H1 (cell line): ENCODE measurements around the gene NXNL2. TPM values are rescaled to one million over a fixed set of nuclear protein-coding genes. Genes with fewer than 3 reads are reported as not detected.

Experiments used
- CEBPB ChIP-seq: IDR thresholded peaks from 2 replicates; pipeline ENCODE4 v1.6.1; 2012; ENCODE audit warnings: low read depth, low read length
- RAD21 ChIP-seq, 2 experiments: IDR thresholded peaks in 1 of 2; conservative IDR thresholded peaks in 1 of 2; 2 replicates each; pipeline ENCODE4 v1.6.1; 2011; ENCODE audit warnings: low read depth in 2 of 2, low read length in 2 of 2, improper control_type of control experiment in 1 of 2, inconsistent platforms in 1 of 2, mild to moderate bottlenecking in 1 of 2, moderate library complexity in 1 of 2
- SIN3A ChIP-seq, 2 experiments: IDR thresholded peaks in 1 of 2; conservative IDR thresholded peaks in 1 of 2; 2 replicates each; pipeline ENCODE4 v1.6.1; 2011 to 2012; ENCODE audit warnings: low read length in 2 of 2, improper control_type of control experiment in 1 of 2, low read depth in 1 of 2, mild to moderate bottlenecking in 1 of 2
- YY1 ChIP-seq: IDR thresholded peaks from 2 replicates; pipeline ENCODE4 v1.6.1; 2011; ENCODE audit warnings: low read depth, mild to moderate bottlenecking, low read length
- polyA plus RNA-seq, 7 experiments: library from polyadenylated mRNA; depleted of rRNA in 3 of 7; stranded (reverse) in 5 of 7; unstranded in 2 of 7; fragments of >200 nt in 5 of 7; fragments of 200-250 nt in 2 of 7; gene quantifications; 1 replicate in 5 of 7; 2 replicates in 1 of 7; 4 replicates in 1 of 7; pipeline versions ENCODE4 v1.2.1 to v1.2.3, GENCODE V29; 2011 to 2013; ENCODE audit warnings: missing spikeins in 2 of 7, mixed read lengths in 2 of 7
- total RNA-seq: library from RNA; stranded (reverse); fragmentation: NEBNext Ultra II Directional; extraction: Animal tissue kit (Norgen Biotek cat#: 25700); gene quantifications from 2 replicates; pipeline ENCODE4 v1.2.1, GENCODE V29; 2021
- TF ChIP-seq, protein P1 (sequence below): fragments of 300-600 bp; sonication (generic); IDR thresholded peaks from 2 replicates; pipeline ENCODE4 v1.7.1; 2012; ENCODE audit warnings: low read length, moderate library complexity, mild to moderate bottlenecking, inconsistent platforms; ENCODE audit not compliant: insufficient replicate concordance

Gene NXNL2
- total and polyA plus RNA-seq, 2 of the 8 experiments (the other 6 are each of a cell fraction or from before 2014, with no cell fraction given): 1.9 to 2.6 TPM

DNA sequence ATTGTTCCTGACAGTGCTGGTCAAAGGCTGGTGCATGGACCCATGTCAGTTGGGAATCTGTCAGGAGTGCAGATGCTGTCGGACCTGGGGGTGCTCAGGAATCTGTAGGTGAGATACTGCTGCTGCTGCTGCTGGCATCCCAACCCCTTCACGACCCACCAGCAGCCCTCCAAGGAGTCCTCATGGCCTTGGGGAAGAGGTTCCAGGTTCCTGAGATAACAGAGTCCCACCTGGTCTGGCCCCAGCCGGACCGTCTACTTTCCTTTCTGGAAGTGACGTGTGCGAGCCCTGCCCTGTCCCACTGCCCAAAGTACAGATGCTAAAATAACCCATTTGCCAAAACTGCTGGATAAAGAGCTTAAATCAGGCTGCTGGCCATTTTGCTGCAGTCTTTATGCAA, 4.3 kb downstream of the NXNL2 start (continued):
- TF ChIP-seq, protein P1, sequence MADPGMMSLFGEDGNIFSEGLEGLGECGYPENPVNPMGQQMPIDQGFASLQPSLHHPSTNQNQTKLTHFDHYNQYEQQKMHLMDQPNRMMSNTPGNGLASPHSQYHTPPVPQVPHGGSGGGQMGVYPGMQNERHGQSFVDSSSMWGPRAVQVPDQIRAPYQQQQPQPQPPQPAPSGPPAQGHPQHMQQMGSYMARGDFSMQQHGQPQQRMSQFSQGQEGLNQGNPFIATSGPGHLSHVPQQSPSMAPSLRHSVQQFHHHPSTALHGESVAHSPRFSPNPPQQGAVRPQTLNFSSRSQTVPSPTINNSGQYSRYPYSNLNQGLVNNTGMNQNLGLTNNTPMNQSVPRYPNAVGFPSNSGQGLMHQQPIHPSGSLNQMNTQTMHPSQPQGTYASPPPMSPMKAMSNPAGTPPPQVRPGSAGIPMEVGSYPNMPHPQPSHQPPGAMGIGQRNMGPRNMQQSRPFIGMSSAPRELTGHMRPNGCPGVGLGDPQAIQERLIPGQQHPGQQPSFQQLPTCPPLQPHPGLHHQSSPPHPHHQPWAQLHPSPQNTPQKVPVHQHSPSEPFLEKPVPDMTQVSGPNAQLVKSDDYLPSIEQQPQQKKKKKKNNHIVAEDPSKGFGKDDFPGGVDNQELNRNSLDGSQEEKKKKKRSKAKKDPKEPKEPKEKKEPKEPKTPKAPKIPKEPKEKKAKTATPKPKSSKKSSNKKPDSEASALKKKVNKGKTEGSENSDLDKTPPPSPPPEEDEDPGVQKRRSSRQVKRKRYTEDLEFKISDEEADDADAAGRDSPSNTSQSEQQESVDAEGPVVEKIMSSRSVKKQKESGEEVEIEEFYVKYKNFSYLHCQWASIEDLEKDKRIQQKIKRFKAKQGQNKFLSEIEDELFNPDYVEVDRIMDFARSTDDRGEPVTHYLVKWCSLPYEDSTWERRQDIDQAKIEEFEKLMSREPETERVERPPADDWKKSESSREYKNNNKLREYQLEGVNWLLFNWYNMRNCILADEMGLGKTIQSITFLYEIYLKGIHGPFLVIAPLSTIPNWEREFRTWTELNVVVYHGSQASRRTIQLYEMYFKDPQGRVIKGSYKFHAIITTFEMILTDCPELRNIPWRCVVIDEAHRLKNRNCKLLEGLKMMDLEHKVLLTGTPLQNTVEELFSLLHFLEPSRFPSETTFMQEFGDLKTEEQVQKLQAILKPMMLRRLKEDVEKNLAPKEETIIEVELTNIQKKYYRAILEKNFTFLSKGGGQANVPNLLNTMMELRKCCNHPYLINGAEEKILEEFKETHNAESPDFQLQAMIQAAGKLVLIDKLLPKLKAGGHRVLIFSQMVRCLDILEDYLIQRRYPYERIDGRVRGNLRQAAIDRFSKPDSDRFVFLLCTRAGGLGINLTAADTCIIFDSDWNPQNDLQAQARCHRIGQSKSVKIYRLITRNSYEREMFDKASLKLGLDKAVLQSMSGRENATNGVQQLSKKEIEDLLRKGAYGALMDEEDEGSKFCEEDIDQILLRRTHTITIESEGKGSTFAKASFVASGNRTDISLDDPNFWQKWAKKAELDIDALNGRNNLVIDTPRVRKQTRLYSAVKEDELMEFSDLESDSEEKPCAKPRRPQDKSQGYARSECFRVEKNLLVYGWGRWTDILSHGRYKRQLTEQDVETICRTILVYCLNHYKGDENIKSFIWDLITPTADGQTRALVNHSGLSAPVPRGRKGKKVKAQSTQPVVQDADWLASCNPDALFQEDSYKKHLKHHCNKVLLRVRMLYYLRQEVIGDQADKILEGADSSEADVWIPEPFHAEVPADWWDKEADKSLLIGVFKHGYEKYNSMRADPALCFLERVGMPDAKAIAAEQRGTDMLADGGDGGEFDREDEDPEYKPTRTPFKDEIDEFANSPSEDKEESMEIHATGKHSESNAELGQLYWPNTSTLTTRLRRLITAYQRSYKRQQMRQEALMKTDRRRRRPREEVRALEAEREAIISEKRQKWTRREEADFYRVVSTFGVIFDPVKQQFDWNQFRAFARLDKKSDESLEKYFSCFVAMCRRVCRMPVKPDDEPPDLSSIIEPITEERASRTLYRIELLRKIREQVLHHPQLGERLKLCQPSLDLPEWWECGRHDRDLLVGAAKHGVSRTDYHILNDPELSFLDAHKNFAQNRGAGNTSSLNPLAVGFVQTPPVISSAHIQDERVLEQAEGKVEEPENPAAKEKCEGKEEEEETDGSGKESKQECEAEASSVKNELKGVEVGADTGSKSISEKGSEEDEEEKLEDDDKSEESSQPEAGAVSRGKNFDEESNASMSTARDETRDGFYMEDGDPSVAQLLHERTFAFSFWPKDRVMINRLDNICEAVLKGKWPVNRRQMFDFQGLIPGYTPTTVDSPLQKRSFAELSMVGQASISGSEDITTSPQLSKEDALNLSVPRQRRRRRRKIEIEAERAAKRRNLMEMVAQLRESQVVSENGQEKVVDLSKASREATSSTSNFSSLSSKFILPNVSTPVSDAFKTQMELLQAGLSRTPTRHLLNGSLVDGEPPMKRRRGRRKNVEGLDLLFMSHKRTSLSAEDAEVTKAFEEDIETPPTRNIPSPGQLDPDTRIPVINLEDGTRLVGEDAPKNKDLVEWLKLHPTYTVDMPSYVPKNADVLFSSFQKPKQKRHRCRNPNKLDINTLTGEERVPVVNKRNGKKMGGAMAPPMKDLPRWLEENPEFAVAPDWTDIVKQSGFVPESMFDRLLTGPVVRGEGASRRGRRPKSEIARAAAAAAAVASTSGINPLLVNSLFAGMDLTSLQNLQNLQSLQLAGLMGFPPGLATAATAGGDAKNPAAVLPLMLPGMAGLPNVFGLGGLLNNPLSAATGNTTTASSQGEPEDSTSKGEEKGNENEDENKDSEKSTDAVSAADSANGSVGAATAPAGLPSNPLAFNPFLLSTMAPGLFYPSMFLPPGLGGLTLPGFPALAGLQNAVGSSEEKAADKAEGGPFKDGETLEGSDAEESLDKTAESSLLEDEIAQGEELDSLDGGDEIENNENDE: no peak
- TF ChIP-seq YY1: no peak
- no peak for TF ChIP-seq SIN3A (conservative IDR thresholded peaks at IDR 0.05 in 1 of 2, IDR thresholded peaks at IDR 0.05 in 1 of 2; ENCODE audit: low read depth in 1 of 2, low read length in 2 of 2)
- TF ChIP-seq RAD21 (IDR thresholded peaks at IDR 0.05 in 1 of 2, conservative IDR thresholded peaks at IDR 0.05 in 1 of 2; ENCODE audit: low read depth in 2 of 2, low read length in 2 of 2): no peak
- TF ChIP-seq CEBPB: no peak
